Activated T-helper 1 cell treated with Interleukin-2 at 50 U/mL for 16 hours (primary cell): ENCODE results near the gene SLC9C2.

Experiments
- DNase-seq: peaks from one replicate; pipeline ENCODE4 v3.0.0-alpha.2; 2020; ENCODE audit warnings: low read depth

SLC9C2 gene

DNA sequence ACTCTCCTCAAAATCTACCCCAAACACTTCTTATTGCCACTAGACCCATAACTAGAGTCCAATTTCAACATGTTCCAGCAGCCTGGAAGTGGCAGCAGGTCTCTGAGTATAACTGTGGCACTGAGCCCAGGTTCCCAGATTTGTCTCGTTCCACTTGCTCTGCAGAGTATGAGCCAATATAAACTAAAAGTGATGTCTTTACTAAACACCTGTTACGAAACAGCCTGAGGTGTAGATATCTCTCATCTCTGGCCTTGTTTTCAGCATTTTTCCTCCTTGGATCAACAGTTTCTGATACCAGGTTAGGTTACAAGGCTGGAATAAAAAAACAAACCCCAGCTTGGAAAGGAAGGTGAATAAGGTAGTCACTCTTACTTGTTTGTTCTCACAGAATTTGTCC, 150.9 kb downstream of the SLC9C2 start:
- DNase-seq: no peak
